H9 (cell line): ENCODE data around the gene OR2F1. TPM values are rescaled to one million over a fixed set of nuclear protein-coding genes. Genes with fewer than 3 reads are reported as not detected.

Experiments used
- DNase-seq: peaks from one replicate; pipeline ENCODE4 v3.0.0-alpha.2; 2017
- H2AFZ ChIP-seq: one replicate; pipeline ENCODE4 v1.6.1; 2013; ENCODE audit warnings: mild to moderate bottlenecking, low read length, control low read depth, moderate library complexity
- H2AK5ac ChIP-seq: 2 replicates; pipeline ENCODE4 v1.6.1; 2013; ENCODE audit warnings: low read length, control low read depth, mixed read lengths; ENCODE audit not compliant: insufficient read length
- H2BK120ac ChIP-seq: one replicate; pipeline ENCODE4 v1.6.1; 2013; ENCODE audit warnings: low read depth, mild to moderate bottlenecking, low read length, control low read depth, inconsistent platforms; ENCODE audit not compliant: poor library complexity, severe bottlenecking
- H2BK12ac ChIP-seq: 2 replicates; pipeline ENCODE4 v1.6.1; 2013; ENCODE audit warnings: low read length, control low read depth, mixed read lengths, low read depth; ENCODE audit not compliant: insufficient read length
- H2BK15ac ChIP-seq: 2 replicates; pipeline ENCODE4 v1.6.1; 2013; ENCODE audit warnings: low read depth, low read length, control low read depth
- H2BK20ac ChIP-seq: one replicate; pipeline ENCODE4 v1.6.1; 2013; ENCODE audit warnings: low read depth, mild to moderate bottlenecking, low read length, control low read depth, inconsistent platforms; ENCODE audit not compliant: poor library complexity, severe bottlenecking
- H2BK5ac ChIP-seq: 2 replicates; pipeline ENCODE4 v1.6.1; 2013; ENCODE audit warnings: low read length, control low read depth, mixed read lengths; ENCODE audit not compliant: insufficient read length
- H3K14ac ChIP-seq: 2 replicates; pipeline ENCODE4 v1.6.1; 2013; ENCODE audit warnings: low read length, control low read depth; ENCODE audit not compliant: insufficient read depth
- H3K18ac ChIP-seq: 2 replicates; pipeline ENCODE4 v1.6.1; 2013; ENCODE audit warnings: low read depth, mild to moderate bottlenecking, mixed read lengths, low read length, control low read depth; ENCODE audit not compliant: insufficient read length
- H3K23ac ChIP-seq: 2 replicates; pipeline ENCODE4 v1.6.1; 2013; ENCODE audit warnings: low read length, control low read depth, mixed read lengths, low read depth; ENCODE audit not compliant: insufficient read length
- H3K23me2 ChIP-seq: 2 replicates; pipeline ENCODE4 v1.6.1; 2013; ENCODE audit warnings: low read depth, mild to moderate bottlenecking, mixed read lengths, low read length, control low read depth; ENCODE audit not compliant: insufficient read length, poor library complexity, severe bottlenecking
- H3K27ac ChIP-seq: 2 replicates; pipeline ENCODE4 v1.5.1; 2013; ENCODE audit warnings: low read length, control low read depth, mixed read lengths, low read depth; ENCODE audit not compliant: insufficient read length
- H3K27me3 ChIP-seq: 2 replicates; pipeline ENCODE4 v1.6.1; 2013; ENCODE audit warnings: low read length, control low read depth, inconsistent platforms; ENCODE audit not compliant: insufficient read depth
- H3K4ac ChIP-seq: 2 replicates; pipeline ENCODE4 v1.6.1; 2013; ENCODE audit warnings: low read depth, mild to moderate bottlenecking, control low read depth, inconsistent platforms, low read length, moderate library complexity
- H3K4me1 ChIP-seq: 2 replicates; pipeline ENCODE4 v1.6.1; 2013; ENCODE audit warnings: low read length, control low read depth, inconsistent platforms; ENCODE audit not compliant: insufficient read depth
- H3K4me2 ChIP-seq: 2 replicates; pipeline ENCODE4 v1.6.1; 2013; ENCODE audit warnings: low read length, control low read depth, mixed read lengths; ENCODE audit not compliant: insufficient read length, insufficient read depth
- H3K56ac ChIP-seq: 2 replicates; pipeline ENCODE4 v1.6.1; 2013; ENCODE audit warnings: low read depth, mild to moderate bottlenecking, mixed read lengths, low read length, control low read depth; ENCODE audit not compliant: insufficient read length
- H3K79me1 ChIP-seq: 2 replicates; pipeline ENCODE4 v1.6.1; 2013; ENCODE audit warnings: low read depth, mild to moderate bottlenecking, moderate library complexity, low read length, control low read depth, inconsistent platforms; ENCODE audit not compliant: insufficient read depth, poor library complexity, severe bottlenecking
- H3K79me2 ChIP-seq: 2 replicates; pipeline ENCODE4 v1.6.1; 2013; ENCODE audit warnings: low read length, control low read depth, inconsistent platforms; ENCODE audit not compliant: insufficient read depth
- H3K9ac ChIP-seq: 2 replicates; pipeline ENCODE4 v1.6.1; 2013; ENCODE audit warnings: low read length, control low read depth, mixed read lengths; ENCODE audit not compliant: insufficient read length; ENCODE audit errors: extremely low read depth
- H3K9me3 ChIP-seq: one replicate; pipeline ENCODE4 v1.6.1; 2013; ENCODE audit warnings: low read depth, low read length, inconsistent platforms; ENCODE audit not compliant: control insufficient read depth
- H3T11ph ChIP-seq: one replicate; pipeline ENCODE4 v1.6.1; 2013; ENCODE audit warnings: mild to moderate bottlenecking, low read length, control low read depth, inconsistent platforms
- H4K20me1 ChIP-seq: one replicate; pipeline ENCODE4 v1.6.1; 2013; ENCODE audit not compliant: control insufficient read depth, insufficient read length, insufficient read depth
- H4K5ac ChIP-seq: 2 replicates; pipeline ENCODE4 v1.6.1; 2013; ENCODE audit warnings: low read depth, mild to moderate bottlenecking, mixed read lengths, low read length, control low read depth; ENCODE audit not compliant: insufficient read length
- H4K8ac ChIP-seq: replicated peaks from 2 replicates; pipeline ENCODE4 v1.6.1; 2013; ENCODE audit warnings: low read length, control low read depth, mixed read lengths, low read depth; ENCODE audit not compliant: insufficient read length
- H4K91ac ChIP-seq: 2 replicates; pipeline ENCODE4 v1.6.1; 2013; ENCODE audit warnings: low read depth, mild to moderate bottlenecking, moderate library complexity, mixed read lengths, low read length, control low read depth; ENCODE audit not compliant: insufficient read length
- H3K27ac Mint-ChIP-seq, 3 experiments: 2 replicates in 2 of 3; 3 replicates in 1 of 3; pipeline ENCODE4 v1.8.0; 2020 to 2021; ENCODE audit warnings: mixed read lengths in 3 of 3, mild to moderate bottlenecking in 1 of 3, moderate library complexity in 1 of 3
- H3K27me3 Mint-ChIP-seq: 2 replicates; pipeline ENCODE4 v1.8.0; 2021; ENCODE audit warnings: low read depth, mild to moderate bottlenecking, moderate library complexity, mixed read lengths
- H3K36me3 Mint-ChIP-seq, 3 experiments: 2 replicates in 2 of 3; 3 replicates in 1 of 3; pipeline ENCODE4 v1.8.0; 2020 to 2021; ENCODE audit warnings: low read depth in 3 of 3, mixed read lengths in 3 of 3; ENCODE audit not compliant: insufficient read depth in 1 of 3
- H3K4me1 Mint-ChIP-seq, 2 experiments: 2 replicates each; pipeline ENCODE4 v1.8.0; 2020; ENCODE audit warnings: mixed read lengths in 2 of 2
- H3K4me3 Mint-ChIP-seq, 2 experiments: 2 replicates in 1 of 2; 3 replicates in 1 of 2; pipeline ENCODE4 v1.8.0; 2020 to 2021; ENCODE audit warnings: mild to moderate bottlenecking in 2 of 2, mixed read lengths in 2 of 2, moderate library complexity in 1 of 2
- H3K9me3 Mint-ChIP-seq, 2 experiments: 2 replicates in 1 of 2; 3 replicates in 1 of 2; pipeline ENCODE4 v1.8.0; 2020; ENCODE audit warnings: mild to moderate bottlenecking in 2 of 2, mixed read lengths in 2 of 2, moderate library complexity in 1 of 2
- WGBS: extraction: QIAGEN DNeasy Blood & Tissue Kit; methylation state at CpG from one replicate; pipeline ENCODE4 v1.1.7; 2013; ENCODE audit warnings: missing lambda C conversion rate, low lambda C conversion rate, mixed read lengths; ENCODE audit not compliant: insufficient read length; ENCODE audit errors: extremely low coverage; 5-methylcytosine and 5-hydroxymethylcytosine counted together
- total RNA-seq: library from RNA; stranded (reverse); gene quantifications from 2 replicates; pipeline ENCODE4 v1.2.1, GENCODE V29; 2021
- TF ChIP-seq, protein P1 (sequence below): fragments of 200-600 bp; sonication (generic); conservative IDR thresholded peaks from 3 replicates; pipeline ENCODE4 v1.8.0; 2021; ENCODE audit warnings: antibody characterized with exemption, mild to moderate bottlenecking

OR2F1 gene
- total RNA-seq, 1 experiment from 2014 or later = not detected

DNA sequence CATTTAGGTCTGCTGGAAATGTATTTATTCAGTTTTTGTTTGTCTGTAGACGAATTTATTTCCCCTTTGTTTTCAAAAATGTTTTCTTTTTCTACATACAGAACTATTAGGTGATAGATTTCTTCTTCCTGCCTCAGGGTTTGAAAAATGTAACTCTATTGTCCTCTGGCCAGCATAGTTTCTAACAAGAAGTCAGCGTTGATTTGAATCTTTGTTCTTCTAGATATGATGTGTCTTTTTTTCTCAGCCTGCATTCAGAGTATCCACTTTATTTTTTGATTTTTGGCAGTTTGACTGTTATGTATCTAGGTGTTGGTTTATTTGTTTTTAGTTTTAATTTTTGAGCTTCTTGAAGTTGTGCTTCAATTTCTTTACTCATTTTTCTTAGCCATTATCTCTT, 7.5 kb upstream of the OR2F1 start:
- Mint-ChIP-seq H3K27me3 (no peaks in the 10 kb centered on the region; the same call in none of the 2 replicates), H3K27ac (no peak overlapping the region), H3K36me3 (peaks cover 0 to 14% (median 0%) of the 10 kb centered on the region in 3 experiments; a peak in 4 of 7 replicates), H3K4me3 (no peak overlapping the region), H3K4me1 (no peaks in the 10 kb centered on the region), H3K9me3 (peaks cover 6 to 13% of the 10 kb centered on the region in 2 experiments)
- no peak overlapping the region for H2AK5ac ChIP-seq
- no peaks in the 10 kb centered on the region for H3K23me2 ChIP-seq
- no peak overlapping the region for H3K23ac ChIP-seq
- H3K4me1 ChIP-seq = no peaks in the 10 kb centered on the region
- no peak overlapping the region for H2BK5ac ChIP-seq
- TF ChIP-seq, protein P1, sequence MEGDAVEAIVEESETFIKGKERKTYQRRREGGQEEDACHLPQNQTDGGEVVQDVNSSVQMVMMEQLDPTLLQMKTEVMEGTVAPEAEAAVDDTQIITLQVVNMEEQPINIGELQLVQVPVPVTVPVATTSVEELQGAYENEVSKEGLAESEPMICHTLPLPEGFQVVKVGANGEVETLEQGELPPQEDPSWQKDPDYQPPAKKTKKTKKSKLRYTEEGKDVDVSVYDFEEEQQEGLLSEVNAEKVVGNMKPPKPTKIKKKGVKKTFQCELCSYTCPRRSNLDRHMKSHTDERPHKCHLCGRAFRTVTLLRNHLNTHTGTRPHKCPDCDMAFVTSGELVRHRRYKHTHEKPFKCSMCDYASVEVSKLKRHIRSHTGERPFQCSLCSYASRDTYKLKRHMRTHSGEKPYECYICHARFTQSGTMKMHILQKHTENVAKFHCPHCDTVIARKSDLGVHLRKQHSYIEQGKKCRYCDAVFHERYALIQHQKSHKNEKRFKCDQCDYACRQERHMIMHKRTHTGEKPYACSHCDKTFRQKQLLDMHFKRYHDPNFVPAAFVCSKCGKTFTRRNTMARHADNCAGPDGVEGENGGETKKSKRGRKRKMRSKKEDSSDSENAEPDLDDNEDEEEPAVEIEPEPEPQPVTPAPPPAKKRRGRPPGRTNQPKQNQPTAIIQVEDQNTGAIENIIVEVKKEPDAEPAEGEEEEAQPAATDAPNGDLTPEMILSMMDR = no peak
- H3K79me2 ChIP-seq = no peaks in the 10 kb centered on the region
- no peak overlapping the region for H3K4ac ChIP-seq
- H2AFZ ChIP-seq = no peak overlapping the region
- no peak overlapping the region for H3K56ac ChIP-seq
- no peak overlapping the region for H3K27ac ChIP-seq
- no peaks in the 10 kb centered on the region for H4K20me1 ChIP-seq
- H2BK120ac ChIP-seq = no peak overlapping the region
- H3K18ac ChIP-seq = no peak overlapping the region
- no peak overlapping the region for H2BK12ac ChIP-seq
- H3K9me3 ChIP-seq = no peaks in the 10 kb centered on the region
- no peaks in the 10 kb centered on the region for H3K27me3 ChIP-seq
- no peak overlapping the region for H3K4me2 ChIP-seq
- no peak overlapping the region for H3K14ac ChIP-seq
- H4K5ac ChIP-seq = no peak overlapping the region
- H4K8ac ChIP-seq = no peak overlapping the region
- WGBS = no CpG with 5 or more reads among the region's 2 CpGs
- no peak overlapping the region for H3T11ph ChIP-seq
- no peak overlapping the region for H2BK20ac ChIP-seq
- no peak overlapping the region for H4K91ac ChIP-seq
- no peak overlapping the region for H3K9ac ChIP-seq
- H2BK15ac ChIP-seq = no peak overlapping the region
- no peaks in the 10 kb centered on the region for H3K79me1 ChIP-seq
- no peak for DNase-seq
